GM12878 (cell line): ENCODE measurements around the gene PPP1R7. TPM values are rescaled to one million over a fixed set of nuclear protein-coding genes. Genes with fewer than 3 reads are reported as not detected.

Experiments
- ATAC-seq: fragments of 200-7000 bp; cut with Tn5 transposase; 3 replicates; pipeline ENCODE4 v1.9.1; 2020; ENCODE audit warnings: mild to moderate bottlenecking, moderate library complexity
- BruUV-seq: library from RNA; stranded (reverse); fragments of 400-500 nt; replicated peaks from 2 replicates; lab custom pipeline; 2021; lab: Mats Ljungman, UMichigan
- CTCF ChIA-PET: fragments of 300-600 bp; sonication (Branson Sonifier 250); formaldehyde crosslinking; extraction: SDS; loops from one replicate; lab custom pipeline; 2021; ENCODE audit warnings: inconsistent platforms; lab: Yijun Ruan, JAX
- POLR2A ChIA-PET: fragments of 350-600 bp; formaldehyde crosslinking; extraction: SDS; loops from one replicate; lab custom pipeline; 2021; ENCODE audit warnings: inconsistent platforms; lab: Charles Lee
- RAD21 ChIA-PET: fragments of 300-600 bp; sonication (Branson Sonifier 250); formaldehyde crosslinking; loops from one replicate; lab custom pipeline; 2023; ENCODE audit warnings: antibody characterized with exemption; ENCODE audit not compliant: unreplicated experiment; lab: Charles Lee
- SMC1A ChIA-PET: fragments of 300-600 bp; sonication (Branson Sonifier 250); formaldehyde crosslinking; loops from one replicate; lab custom pipeline; 2023; ENCODE audit not compliant: unreplicated experiment, uncharacterized antibody; lab: Charles Lee
- DNase-seq: peaks from one replicate; pipeline ENCODE4 v3.0.0-alpha.2; 2011; ENCODE audit warnings: low read depth, low spot score
- FAIRE-seq: peaks from 3 replicates; lab custom pipeline; 2011; peaks lifted over from hg19 to GRCh38; lab: Jason Lieb, UNC
- H2AFZ ChIP-seq: 2 replicates; pipeline ENCODE4 v1.6.0; 2011; ENCODE audit warnings: low read depth, low read length, control low read depth; ENCODE audit not compliant: control insufficient read depth
- H3K27ac ChIP-seq: 2 replicates; pipeline ENCODE4 v1.5.1; 2011; ENCODE audit warnings: control low read depth; ENCODE audit not compliant: control insufficient read depth, insufficient read depth
- H3K27me3 ChIP-seq, 2 experiments: replicated peaks in 1 of 2; 2 replicates each; pipeline versions ENCODE4 v1.6.0 to v1.6.1; 2011; ENCODE audit warnings: low read length in 1 of 2; ENCODE audit not compliant: control insufficient read depth in 2 of 2, insufficient read depth in 2 of 2
- H3K36me3 ChIP-seq, 2 experiments: 2 replicates each; pipeline ENCODE4 v1.5.1; 2011; ENCODE audit warnings: low read length in 1 of 2; ENCODE audit not compliant: control insufficient read depth in 2 of 2, insufficient read depth in 2 of 2
- H3K4me1 ChIP-seq: 2 replicates; pipeline ENCODE4 v1.6.1; 2011; ENCODE audit warnings: mild to moderate bottlenecking, low read length, moderate library complexity, mixed read lengths; ENCODE audit not compliant: control insufficient read depth, insufficient read depth
- H3K4me2 ChIP-seq: 2 replicates; pipeline ENCODE4 v1.6.0; 2011; ENCODE audit warnings: control low read depth; ENCODE audit not compliant: control insufficient read depth, insufficient read depth
- H3K4me3 ChIP-seq: fragments of 200-600 bp; sonication (generic); 2 replicates; pipeline ENCODE4 v1.5.1; 2016
- H3K79me2 ChIP-seq: 2 replicates; pipeline ENCODE4 v1.6.0; 2011; ENCODE audit warnings: low read length; ENCODE audit not compliant: control insufficient read depth, insufficient read depth
- H3K9ac ChIP-seq: 2 replicates; pipeline ENCODE4 v1.8.0; 2011; ENCODE audit warnings: low read length, control low read depth, mixed read lengths; ENCODE audit not compliant: control insufficient read depth, insufficient read depth
- H3K9me3 ChIP-seq: replicated peaks from 3 replicates; pipeline ENCODE4 v1.5.1; 2011; ENCODE audit warnings: mild to moderate bottlenecking, low read length; ENCODE audit not compliant: control insufficient read depth, insufficient read depth
- H4K20me1 ChIP-seq: 2 replicates; pipeline ENCODE4 v1.6.0; 2011; ENCODE audit not compliant: control insufficient read depth, insufficient read depth
- BHLHE40 ChIP-seq, 2 experiments: fragments of 450-650 bp in 1 of 2; IDR thresholded peaks; 2 replicates each; pipeline ENCODE4 v1.6.1; 2011 to 2017; ENCODE audit warnings: low read depth in 2 of 2, borderline replicate concordance in 1 of 2, improper control_type of control experiment in 1 of 2, low read length in 1 of 2, mild to moderate bottlenecking in 1 of 2
- CHD4 ChIP-seq: fragments of 200-600 bp; sonication (generic); IDR thresholded peaks from 2 replicates; pipeline ENCODE4 v1.6.1; 2016; ENCODE audit warnings: mild to moderate bottlenecking
- EGR1 ChIP-seq, 2 experiments: IDR thresholded peaks; 1 replicate in 1 of 2; 2 replicates in 1 of 2; pipeline ENCODE4 v1.6.1; 2011 to 2012; ENCODE audit warnings: low read depth in 2 of 2, low read length in 2 of 2, borderline replicate concordance in 1 of 2, mild to moderate bottlenecking in 1 of 2, moderate library complexity in 1 of 2
- MEF2A ChIP-seq: IDR thresholded peaks from 2 replicates; pipeline ENCODE4 v1.6.1; 2011; ENCODE audit warnings: low read depth, mild to moderate bottlenecking, low read length, moderate library complexity; ENCODE audit not compliant: insufficient read depth
- NR2C2 ChIP-seq: IDR thresholded peaks from 2 replicates; pipeline ENCODE4 v1.6.1; 2011; ENCODE audit warnings: borderline replicate concordance, low read depth; ENCODE audit not compliant: control insufficient read depth, insufficient read length
- NR2F1 ChIP-seq: fragments of 450-650 bp; conservative IDR thresholded peaks from 2 replicates; pipeline ENCODE4 v1.6.1; 2017; ENCODE audit warnings: mild to moderate bottlenecking
- RBBP5 ChIP-seq: fragments of 200-600 bp; sonication (generic); conservative IDR thresholded peaks from 2 replicates; pipeline ENCODE4 v1.6.1; 2016
- RELA ChIP-seq: fragments of 450-650 bp; IDR thresholded peaks from 2 replicates; pipeline ENCODE4 v1.8.0; 2014; ENCODE audit warnings: borderline replicate concordance; ENCODE audit not compliant: partially characterized antibody
- STAT1 ChIP-seq: fragments of 450-650 bp; conservative IDR thresholded peaks from 2 replicates; pipeline ENCODE4 v1.6.1; 2014; ENCODE audit warnings: antibody characterized with exemption, mild to moderate bottlenecking
- TARDBP ChIP-seq: IDR thresholded peaks from 2 replicates; pipeline ENCODE4 v1.6.1; 2016; ENCODE audit warnings: borderline replicate concordance
- TCF12 ChIP-seq: IDR thresholded peaks from 2 replicates; pipeline ENCODE4 v1.6.1; 2011; ENCODE audit warnings: low read depth, mild to moderate bottlenecking, low read length
- ZNF207 ChIP-seq: fragments of 450-650 bp; IDR thresholded peaks from 2 replicates; pipeline ENCODE4 v1.6.1; 2014; ENCODE audit warnings: antibody characterized with exemption, mild to moderate bottlenecking, borderline replicate concordance
- ZNF217 ChIP-seq: fragments of 450-650 bp; IDR thresholded peaks from 2 replicates; pipeline ENCODE4 v1.6.1; 2017; ENCODE audit warnings: antibody characterized with exemption, mild to moderate bottlenecking
- WGBS: methylation state at CpG from one replicate; pipeline ENCODE4 v1.1.6; 2016; ENCODE audit warnings: low lambda C conversion rate; ENCODE audit not compliant: insufficient replicate concordance, insufficient coverage; ENCODE audit errors: missing lambda C conversion rate; 5-methylcytosine and 5-hydroxymethylcytosine counted together
- in situ Hi-C: fragments of 300-500 bp; cut with MboI; formaldehyde crosslinking; loops from 9 replicates; pipeline ENCODE4 v1.14.3; 2018; ENCODE audit warnings: mixed read lengths
- intact Hi-C: fragments of 100-400 bp; cut with micrococcal nuclease; formaldehyde crosslinking; loops from one replicate; pipeline ENCODE4 v1.14.2; 2022; ENCODE audit not compliant: unreplicated experiment
- polyA plus RNA-seq, 11 experiments: library from polyadenylated mRNA; depleted of rRNA in 4 of 11; unstranded in 6 of 11; stranded (reverse) in 5 of 11; fragments of >200 nt; fragmentation: Nextera tagmentation in 4 of 11; fragmentation: Illumina TruSeq in 1 of 11; extraction: Ambion mirVana in 4 of 11; extraction: Trizol in 1 of 11; gene quantifications; 1 replicate in 1 of 11; 2 replicates in 10 of 11; pipeline versions ENCODE4 v1.2.1 to v1.2.3, GENCODE V29; 2011 to 2016; ENCODE audit warnings: inconsistent platforms in 2 of 11, missing spikeins in 2 of 11, low read depth in 1 of 11
- total RNA-seq, 4 experiments: library from RNA; depleted of rRNA in 3 of 4; stranded (reverse); fragments of >200 nt in 3 of 4; fragmentation: Illumina TruSeq in 1 of 4; extraction: Trizol in 1 of 4; gene quantifications; 2 replicates each; pipeline versions ENCODE4 v1.2.1 to v1.2.3, GENCODE V29; 2013 to 2021
- TF ChIP-seq, protein P1 (sequence below): fragments of 450-650 bp; IDR thresholded peaks from 2 replicates; pipeline ENCODE4 v1.6.1; 2017; ENCODE audit warnings: antibody characterized with exemption, mild to moderate bottlenecking, moderate library complexity
- TF ChIP-seq, protein P2 (sequence below): fragments of 150-350 bp; IDR thresholded peaks from 2 replicates; pipeline ENCODE4 v1.6.1; 2016; ENCODE audit warnings: low read depth, low read length

Gene PPP1R7
- total and polyA plus RNA-seq, 10 of the 15 experiments (the other 5 are each of a cell fraction or from before 2014, with no cell fraction given) = 78.5 to 174 (median 93.7) TPM

DNA sequence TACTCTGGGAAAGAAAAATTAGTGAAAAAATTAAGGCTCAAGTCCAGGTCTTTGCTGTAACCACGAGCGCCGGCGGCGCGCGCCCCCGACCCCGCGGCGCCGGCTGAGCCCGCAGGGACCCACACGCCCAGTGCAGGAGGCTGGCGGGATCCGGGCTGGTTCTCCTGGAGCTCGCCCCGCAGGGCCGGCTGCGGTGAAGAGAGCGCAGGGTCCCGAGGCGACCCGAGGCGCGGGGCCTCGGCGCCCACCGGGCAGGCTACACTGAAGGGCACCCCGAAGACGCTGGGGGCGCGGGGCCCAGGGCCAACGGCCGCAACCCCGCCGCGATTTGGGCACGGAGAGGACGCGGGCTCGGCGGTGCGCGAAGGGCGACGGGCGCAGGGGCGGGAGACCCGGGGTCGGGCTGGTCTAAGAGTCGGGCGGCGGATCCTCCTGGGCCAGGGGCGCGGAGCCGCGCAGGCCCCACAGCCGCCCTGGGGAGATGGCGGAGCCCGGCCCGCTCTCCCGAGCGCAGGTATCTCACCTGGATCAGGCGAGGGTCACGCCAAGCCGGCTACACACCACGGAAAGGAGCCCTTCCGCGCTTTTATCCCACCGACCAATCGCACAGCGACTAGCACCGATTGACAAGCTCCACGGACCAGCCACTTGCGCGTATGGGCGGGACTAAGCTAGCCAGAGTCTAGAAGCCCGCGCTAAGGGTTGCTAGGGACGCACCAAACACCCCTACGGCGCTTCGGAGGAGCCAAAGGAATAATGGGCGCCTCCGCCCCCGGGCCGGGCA, 1.2 kb upstream of the PPP1R7 start, which contains the start of gene PASK:
Gene PASK, minus strand, starts transcription at position 582 of the 784 bp plus-strand sequence. CDS start 6,440 bp downstream, outside the sequence.
- intact Hi-C loops = loop anchor here (2.0 to 10.0 kb wide), 3 partner anchors 22 to 64 kb away; partner anchors contain the start of gene MTERF4
- H3K27ac ChIP-seq = peak within 1 kb of the TSS; percentile 48
- H3K79me2 ChIP-seq = peaks cover 46% of the 10 kb centered on the region
- no peak for TF ChIP-seq ZNF207
- no peak for TF ChIP-seq TARDBP
- TF ChIP-seq TCF12 = no peak
- no peak for TF ChIP-seq CHD4
- TF ChIP-seq MEF2A = no peak
- TF ChIP-seq EGR1 (IDR thresholded peaks at IDR 0.05; ENCODE audit: borderline replicate concordance in 1 of 2, low read depth in 2 of 2, low read length in 2 of 2) = peak in 1 of 2 experiments; percentile 83; a peak in 2 of 3 replicates
- no peak for TF ChIP-seq STAT1
- TF ChIP-seq NR2C2 = no peak
- no peak; the same call in 1 of the 2 replicates for TF ChIP-seq ZNF217
- peak; percentile 49; the same call in 1 of the 2 replicates for TF ChIP-seq NR2F1
- TF ChIP-seq, protein P1, sequence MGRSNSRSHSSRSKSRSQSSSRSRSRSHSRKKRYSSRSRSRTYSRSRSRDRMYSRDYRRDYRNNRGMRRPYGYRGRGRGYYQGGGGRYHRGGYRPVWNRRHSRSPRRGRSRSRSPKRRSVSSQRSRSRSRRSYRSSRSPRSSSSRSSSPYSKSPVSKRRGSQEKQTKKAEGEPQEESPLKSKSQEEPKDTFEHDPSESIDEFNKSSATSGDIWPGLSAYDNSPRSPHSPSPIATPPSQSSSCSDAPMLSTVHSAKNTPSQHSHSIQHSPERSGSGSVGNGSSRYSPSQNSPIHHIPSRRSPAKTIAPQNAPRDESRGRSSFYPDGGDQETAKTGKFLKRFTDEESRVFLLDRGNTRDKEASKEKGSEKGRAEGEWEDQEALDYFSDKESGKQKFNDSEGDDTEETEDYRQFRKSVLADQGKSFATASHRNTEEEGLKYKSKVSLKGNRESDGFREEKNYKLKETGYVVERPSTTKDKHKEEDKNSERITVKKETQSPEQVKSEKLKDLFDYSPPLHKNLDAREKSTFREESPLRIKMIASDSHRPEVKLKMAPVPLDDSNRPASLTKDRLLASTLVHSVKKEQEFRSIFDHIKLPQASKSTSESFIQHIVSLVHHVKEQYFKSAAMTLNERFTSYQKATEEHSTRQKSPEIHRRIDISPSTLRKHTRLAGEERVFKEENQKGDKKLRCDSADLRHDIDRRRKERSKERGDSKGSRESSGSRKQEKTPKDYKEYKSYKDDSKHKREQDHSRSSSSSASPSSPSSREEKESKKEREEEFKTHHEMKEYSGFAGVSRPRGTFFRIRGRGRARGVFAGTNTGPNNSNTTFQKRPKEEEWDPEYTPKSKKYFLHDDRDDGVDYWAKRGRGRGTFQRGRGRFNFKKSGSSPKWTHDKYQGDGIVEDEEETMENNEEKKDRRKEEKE = no peak
- TF ChIP-seq, protein P2, sequence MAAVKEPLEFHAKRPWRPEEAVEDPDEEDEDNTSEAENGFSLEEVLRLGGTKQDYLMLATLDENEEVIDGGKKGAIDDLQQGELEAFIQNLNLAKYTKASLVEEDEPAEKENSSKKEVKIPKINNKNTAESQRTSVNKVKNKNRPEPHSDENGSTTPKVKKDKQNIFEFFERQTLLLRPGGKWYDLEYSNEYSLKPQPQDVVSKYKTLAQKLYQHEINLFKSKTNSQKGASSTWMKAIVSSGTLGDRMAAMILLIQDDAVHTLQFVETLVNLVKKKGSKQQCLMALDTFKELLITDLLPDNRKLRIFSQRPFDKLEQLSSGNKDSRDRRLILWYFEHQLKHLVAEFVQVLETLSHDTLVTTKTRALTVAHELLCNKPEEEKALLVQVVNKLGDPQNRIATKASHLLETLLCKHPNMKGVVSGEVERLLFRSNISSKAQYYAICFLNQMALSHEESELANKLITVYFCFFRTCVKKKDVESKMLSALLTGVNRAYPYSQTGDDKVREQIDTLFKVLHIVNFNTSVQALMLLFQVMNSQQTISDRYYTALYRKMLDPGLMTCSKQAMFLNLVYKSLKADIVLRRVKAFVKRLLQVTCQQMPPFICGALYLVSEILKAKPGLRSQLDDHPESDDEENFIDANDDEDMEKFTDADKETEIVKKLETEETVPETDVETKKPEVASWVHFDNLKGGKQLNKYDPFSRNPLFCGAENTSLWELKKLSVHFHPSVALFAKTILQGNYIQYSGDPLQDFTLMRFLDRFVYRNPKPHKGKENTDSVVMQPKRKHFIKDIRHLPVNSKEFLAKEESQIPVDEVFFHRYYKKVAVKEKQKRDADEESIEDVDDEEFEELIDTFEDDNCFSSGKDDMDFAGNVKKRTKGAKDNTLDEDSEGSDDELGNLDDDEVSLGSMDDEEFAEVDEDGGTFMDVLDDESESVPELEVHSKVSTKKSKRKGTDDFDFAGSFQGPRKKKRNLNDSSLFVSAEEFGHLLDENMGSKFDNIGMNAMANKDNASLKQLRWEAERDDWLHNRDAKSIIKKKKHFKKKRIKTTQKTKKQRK = no peak
- TF ChIP-seq RELA = no peak
- TF ChIP-seq RBBP5 = no peak
- peak in 1 of 2 experiments; percentile 13; a peak in 1 of 4 replicates for TF ChIP-seq BHLHE40 (IDR thresholded peaks at IDR 0.05; ENCODE audit: borderline replicate concordance in 1 of 2, low read depth in 2 of 2, low read length in 1 of 2)

More for the DNA sequence above, 1.2 kb upstream of the PPP1R7 start, which contains the start of gene PASK:
- ChIA-PET POLR2A (interaction anchor here (0.7 to 3.4 kb wide), 16 partner anchors 14 to 588 kb away, joined by 3 to 16 read pairs (median 5); partner anchors contain the start of gene MTERF4), SMC1A (interaction anchor here (0.7 to 6.2 kb wide), 10 partner anchors 27 to 563 kb away, joined by 3 to 49 read pairs (median 4); partner anchors contain the start of genes CAPN10 and MTERF4), RAD21 (interaction anchor here (0.7 to 3.7 kb wide), 14 partner anchors 20 to 218 kb away, joined by 3 to 62 read pairs (median 6); partner anchors contain the start of genes HDLBP and MTERF4), CTCF (interaction anchor here (0.7 to 4.1 kb wide), 11 partner anchors 15 to 127 kb away, joined by 3 to 36 read pairs (median 4); partner anchors contain the start of gene MTERF4)
- Histone ChIP-seq H3K36me3 (peaks cover 4% of the 10 kb centered on the region in 2 experiments; a peak in 2 of 4 replicates), H3K9ac (peak within 1 kb of the TSS; percentile 84), H2AFZ (peak within 1 kb of the TSS; percentile 98), H3K4me3 (peak within 1 kb of the TSS; percentile 74), H4K20me1 (no peaks in the 10 kb centered on the region), H3K27me3 (no peaks in the 10 kb centered on the region), H3K4me1 (peaks cover 23% of the 10 kb centered on the region), H3K4me2 (peak within 1 kb of the TSS; percentile 93), H3K9me3 (no peaks in the 10 kb centered on the region)
- ATAC-seq = peak; percentile 91
- under 1% methylated on average over 82 of the region's 88 CpGs for WGBS
- FAIRE-seq = peak; percentile 80
- BruUV-seq = no TSS peak
- DNase-seq = peak; percentile 79
- in situ Hi-C loops = no loop called here
